Glutamatergic neuron (in vitro differentiated cells): ENCODE data around the gene SMIM14. TPM values are rescaled to one million over a fixed set of nuclear protein-coding genes. Genes with fewer than 3 reads are reported as not detected.
"Not testable (repeated sequence)": the region's sequence is repeated elsewhere in the genome, so short reads cannot be mapped to it uniquely, and the experiment has no call there.

Source experiments
- DNase-seq: peaks from one replicate; pipeline ENCODE4 v3.0.0; 2022
- H3K27ac Mint-ChIP-seq: one replicate; pipeline ENCODE4 v1.8.0; 2020; ENCODE audit warnings: mild to moderate bottlenecking, mixed read lengths, inconsistent platforms; ENCODE audit not compliant: unreplicated experiment
- H3K27me3 Mint-ChIP-seq: one replicate; pipeline ENCODE4 v1.8.0; 2020; ENCODE audit warnings: mild to moderate bottlenecking, moderate library complexity, mixed read lengths, inconsistent platforms; ENCODE audit not compliant: unreplicated experiment
- H3K36me3 Mint-ChIP-seq: one replicate; pipeline ENCODE4 v1.8.0; 2020; ENCODE audit warnings: mild to moderate bottlenecking, mixed read lengths, inconsistent platforms; ENCODE audit not compliant: unreplicated experiment
- H3K4me1 Mint-ChIP-seq: one replicate; pipeline ENCODE4 v1.8.0; 2020; ENCODE audit warnings: mild to moderate bottlenecking, low read depth, mixed read lengths, inconsistent platforms; ENCODE audit not compliant: unreplicated experiment
- H3K4me3 Mint-ChIP-seq: one replicate; pipeline ENCODE4 v1.8.0; 2020; ENCODE audit warnings: mild to moderate bottlenecking, mixed read lengths, inconsistent platforms; ENCODE audit not compliant: unreplicated experiment
- H3K9me3 Mint-ChIP-seq: one replicate; pipeline ENCODE4 v1.8.0; 2020; ENCODE audit warnings: mild to moderate bottlenecking, moderate library complexity, mixed read lengths, inconsistent platforms; ENCODE audit not compliant: unreplicated experiment
- total RNA-seq: library from RNA; stranded (reverse); fragmentation: NEBNext Ultra II Directional; extraction: Animal tissue kit (Norgen Biotek cat#: 25700); gene quantifications from one replicate; pipeline ENCODE4 v1.2.1, GENCODE V29; 2021; ENCODE audit not compliant: unreplicated experiment
- TF ChIP-seq, protein P1 (sequence below): fragments of 200-600 bp; sonication (generic); IDR thresholded peaks from one replicate; pipeline ENCODE4 v1.5.0; 2021; ENCODE audit not compliant: partially characterized antibody, unreplicated experiment

The SMIM14 gene
- total RNA-seq, 1 donor from 2014 or later = 27.1 TPM

DNA sequence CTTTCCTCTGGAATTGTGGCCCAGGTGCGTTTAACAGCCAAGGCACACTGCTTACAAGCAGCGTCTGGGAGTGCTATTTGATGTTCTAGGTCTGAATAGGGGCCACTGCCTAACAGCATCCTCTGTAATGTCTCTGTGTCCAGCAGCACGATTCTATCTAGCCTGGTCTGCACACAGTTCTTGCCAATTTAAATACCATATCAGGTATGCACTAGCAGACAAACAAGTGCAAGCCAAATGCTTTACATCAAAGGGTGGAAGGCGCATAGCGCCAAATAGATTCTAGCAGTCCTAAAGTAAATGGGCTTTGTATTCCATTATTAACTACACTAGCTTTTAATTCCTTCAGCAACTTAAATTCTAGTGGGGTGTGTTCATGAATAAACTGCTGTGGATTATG, 95.6 kb downstream of the SMIM14 start:
- no peaks in the 10 kb centered on the region for H3K36me3 Mint-ChIP-seq
- no peak overlapping the region for H3K27ac Mint-ChIP-seq
- H3K9me3 Mint-ChIP-seq = no peaks in the 10 kb centered on the region

DNA sequence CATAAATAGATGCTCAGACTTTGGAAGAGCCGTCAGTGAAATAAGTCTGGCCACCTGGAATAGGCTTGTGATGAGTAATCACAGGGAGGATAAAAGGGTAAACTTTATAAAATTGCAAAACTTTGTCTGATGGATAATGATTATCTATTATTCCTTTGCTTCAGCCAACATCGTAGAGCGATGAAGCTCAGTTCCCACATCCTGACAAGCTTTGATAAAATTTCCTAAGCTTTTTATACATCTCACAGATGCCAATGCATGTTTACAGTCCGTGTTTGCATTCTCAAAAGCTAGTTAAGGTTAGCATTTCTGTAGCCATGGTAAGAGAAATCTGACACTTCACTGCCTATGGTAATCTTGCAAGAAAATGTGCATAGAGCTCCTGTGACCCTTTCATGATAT, 96.1 kb downstream of the SMIM14 start:
- DNase-seq = no peak
- TF ChIP-seq, protein P1, sequence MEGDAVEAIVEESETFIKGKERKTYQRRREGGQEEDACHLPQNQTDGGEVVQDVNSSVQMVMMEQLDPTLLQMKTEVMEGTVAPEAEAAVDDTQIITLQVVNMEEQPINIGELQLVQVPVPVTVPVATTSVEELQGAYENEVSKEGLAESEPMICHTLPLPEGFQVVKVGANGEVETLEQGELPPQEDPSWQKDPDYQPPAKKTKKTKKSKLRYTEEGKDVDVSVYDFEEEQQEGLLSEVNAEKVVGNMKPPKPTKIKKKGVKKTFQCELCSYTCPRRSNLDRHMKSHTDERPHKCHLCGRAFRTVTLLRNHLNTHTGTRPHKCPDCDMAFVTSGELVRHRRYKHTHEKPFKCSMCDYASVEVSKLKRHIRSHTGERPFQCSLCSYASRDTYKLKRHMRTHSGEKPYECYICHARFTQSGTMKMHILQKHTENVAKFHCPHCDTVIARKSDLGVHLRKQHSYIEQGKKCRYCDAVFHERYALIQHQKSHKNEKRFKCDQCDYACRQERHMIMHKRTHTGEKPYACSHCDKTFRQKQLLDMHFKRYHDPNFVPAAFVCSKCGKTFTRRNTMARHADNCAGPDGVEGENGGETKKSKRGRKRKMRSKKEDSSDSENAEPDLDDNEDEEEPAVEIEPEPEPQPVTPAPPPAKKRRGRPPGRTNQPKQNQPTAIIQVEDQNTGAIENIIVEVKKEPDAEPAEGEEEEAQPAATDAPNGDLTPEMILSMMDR = no peak
- no peaks in the 10 kb centered on the region for H3K36me3 Mint-ChIP-seq
- H3K4me3 Mint-ChIP-seq = no peak overlapping the region
- H3K4me1 Mint-ChIP-seq = no peaks in the 10 kb centered on the region
- H3K9me3 Mint-ChIP-seq = no peaks in the 10 kb centered on the region
- H3K27ac Mint-ChIP-seq = no peak overlapping the region
- no peaks in the 10 kb centered on the region for H3K27me3 Mint-ChIP-seq

More for the DNA sequence above, 95.6 kb downstream of the SMIM14 start:
- TF ChIP-seq, protein P1 = no peak
- DNase-seq = no peak
- Mint-ChIP-seq H3K4me1 (no peaks in the 10 kb centered on the region), H3K4me3 (no peak overlapping the region), H3K27me3 (no peaks in the 10 kb centered on the region)

DNA sequence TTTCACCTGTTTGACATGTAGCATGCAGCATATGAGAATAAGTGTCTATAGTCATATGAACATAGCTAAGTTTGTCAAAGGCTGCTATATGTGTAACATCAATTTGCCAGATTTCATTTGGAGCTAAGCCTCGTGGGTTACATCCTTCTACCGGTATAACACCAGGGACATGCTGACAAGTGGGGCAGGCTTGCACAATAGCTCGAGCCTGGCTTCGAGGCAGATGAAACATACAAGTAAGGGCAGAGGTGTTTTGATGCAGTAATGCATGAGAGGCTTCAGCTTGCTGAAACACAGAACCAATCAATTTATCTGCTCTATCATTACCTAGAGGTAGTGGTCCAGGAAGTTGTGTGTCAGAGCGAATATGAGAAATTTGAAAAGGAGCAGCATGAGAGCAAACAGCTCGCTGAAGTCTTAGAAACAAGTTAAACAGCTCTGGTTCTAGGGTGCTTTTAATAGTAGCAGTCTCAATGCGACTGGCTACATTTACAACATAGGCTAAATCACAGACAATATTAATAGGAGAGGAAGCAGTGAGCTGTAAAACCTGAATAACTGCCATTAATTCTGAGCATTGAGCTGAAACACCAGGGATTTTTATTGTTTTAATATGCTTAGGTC, 96.6 kb downstream of the SMIM14 start:
- Mint-ChIP-seq H3K27ac (no peak overlapping the region), H3K36me3 (no peaks in the 10 kb centered on the region), H3K9me3 (no peaks in the 10 kb centered on the region), H3K4me1 (no peaks in the 10 kb centered on the region), H3K27me3 (no peaks in the 10 kb centered on the region), H3K4me3 (no peak overlapping the region)
- no peak for DNase-seq
- TF ChIP-seq, protein P1 = no peak

DNA sequence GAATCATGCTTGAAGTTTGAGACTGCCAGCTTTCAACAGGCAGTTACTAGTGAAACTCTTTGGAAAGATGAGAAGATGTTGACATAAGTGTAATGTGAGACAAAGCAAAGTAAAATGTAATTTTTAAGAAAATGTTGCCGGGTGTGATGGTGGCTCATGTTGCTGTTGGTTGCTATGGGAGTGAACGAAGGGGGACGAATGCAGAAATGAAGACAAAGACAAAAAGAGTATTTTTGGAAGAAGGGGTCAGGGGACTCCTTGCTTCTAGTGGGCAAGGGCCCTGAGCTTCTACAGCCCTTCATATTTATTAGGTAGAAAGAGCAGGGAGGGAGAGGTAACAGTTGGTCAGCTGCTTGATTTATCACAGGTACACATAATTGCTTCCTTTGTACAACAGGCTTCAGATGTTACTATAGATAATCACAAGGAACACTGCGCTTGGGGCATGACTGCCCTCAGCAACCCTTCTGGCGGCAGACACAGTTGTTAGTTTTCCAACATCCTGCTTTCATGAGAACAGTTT, 99.5 kb downstream of the SMIM14 start:
- no peaks in the 10 kb centered on the region for H3K9me3 Mint-ChIP-seq
- no peaks in the 10 kb centered on the region for H3K4me1 Mint-ChIP-seq
- H3K27ac Mint-ChIP-seq = no peak overlapping the region
- no peak overlapping the region for H3K4me3 Mint-ChIP-seq
- peaks cover 5% of the 10 kb centered on the region for H3K36me3 Mint-ChIP-seq
- no peak for DNase-seq
- no peaks in the 10 kb centered on the region for H3K27me3 Mint-ChIP-seq
- TF ChIP-seq, protein P1 = no peak

DNA sequence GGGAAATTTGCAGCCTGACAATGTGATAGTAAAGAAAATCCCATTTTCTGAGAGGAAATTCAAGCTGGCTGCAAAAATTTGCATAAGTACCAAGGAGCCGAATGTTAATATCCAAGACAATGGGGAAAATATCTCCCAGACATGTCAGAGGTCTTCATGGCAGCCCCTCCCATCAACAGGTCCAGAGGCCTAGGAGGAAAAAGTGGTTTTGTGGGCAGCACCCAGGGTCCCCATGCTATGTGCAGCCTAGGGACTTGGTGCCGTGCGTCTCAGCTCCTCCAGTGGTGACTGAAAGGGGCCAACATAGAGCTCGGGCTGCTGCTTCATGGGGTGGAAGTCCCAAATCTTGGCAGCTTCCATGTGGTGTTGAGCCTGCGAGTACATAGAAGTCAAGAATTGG, 105.1 kb downstream of the SMIM14 start:
- peaks cover 8% of the 10 kb centered on the region for H3K9me3 Mint-ChIP-seq
- no peaks in the 10 kb centered on the region for H3K27me3 Mint-ChIP-seq
- TF ChIP-seq, protein P1 = no peak
- no peak overlapping the region for H3K4me3 Mint-ChIP-seq
- no peak for DNase-seq
- H3K27ac Mint-ChIP-seq = no peak overlapping the region
- peaks cover 33% of the 10 kb centered on the region for H3K36me3 Mint-ChIP-seq
- H3K4me1 Mint-ChIP-seq = no peaks in the 10 kb centered on the region

DNA sequence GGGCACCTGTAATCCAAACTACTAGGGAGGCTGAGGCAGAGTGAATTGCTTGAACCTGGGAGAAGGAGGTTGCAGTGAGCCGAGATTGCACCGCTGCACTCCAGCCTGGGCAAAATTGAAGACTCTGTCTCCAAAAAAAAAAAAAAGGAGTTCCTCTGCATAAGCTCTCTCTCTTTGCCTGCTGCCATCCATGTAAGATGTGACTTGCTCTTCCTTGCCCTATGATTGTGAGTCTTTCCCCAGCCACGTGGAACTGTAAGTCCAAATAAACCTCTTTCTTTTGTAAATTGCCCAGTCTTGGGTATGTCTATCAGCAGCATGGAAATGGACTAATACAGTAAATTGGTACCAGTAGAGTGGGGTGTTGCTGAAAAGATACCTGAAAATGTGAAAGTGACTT, 106.4 kb downstream of the SMIM14 start:
- H3K9me3 Mint-ChIP-seq = peaks cover 12% of the 10 kb centered on the region
- H3K36me3 Mint-ChIP-seq = peaks cover 33% of the 10 kb centered on the region

More for the DNA sequence above, 106.4 kb downstream of the SMIM14 start:
- not testable (repeated sequence) for H3K4me3 Mint-ChIP-seq, H3K27ac Mint-ChIP-seq, DNase-seq, H3K4me1 Mint-ChIP-seq, H3K27me3 Mint-ChIP-seq
